ENCODE measurements around the gene GABRR3.

GABRR3 gene

GRCh38 chr3:97954228-97954827 lies 80.8 kb downstream of the GABRR3 start:
- FAIRE-seq, result no peak

DNA sequence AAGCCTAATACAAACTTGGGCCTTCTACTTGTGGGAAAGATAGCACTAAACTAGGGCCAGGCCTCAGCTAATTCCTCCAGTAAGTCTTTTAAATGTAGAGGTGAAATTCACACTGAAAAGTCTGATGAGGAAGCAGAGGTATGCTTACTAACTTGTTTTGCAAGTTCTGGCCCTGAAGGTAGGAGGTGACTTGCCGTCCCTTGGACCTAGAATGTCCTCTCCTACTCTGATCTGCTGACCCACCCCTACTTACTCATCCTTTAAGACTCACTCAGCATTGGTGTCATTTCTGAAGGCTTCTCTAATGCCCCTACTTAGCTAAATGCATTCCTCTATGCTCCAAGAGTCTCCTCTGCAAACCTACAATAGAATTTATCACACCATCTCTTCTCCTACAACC lies 82.2 kb downstream of the GABRR3 start:
- FAIRE-seq, result no peak

DNA sequence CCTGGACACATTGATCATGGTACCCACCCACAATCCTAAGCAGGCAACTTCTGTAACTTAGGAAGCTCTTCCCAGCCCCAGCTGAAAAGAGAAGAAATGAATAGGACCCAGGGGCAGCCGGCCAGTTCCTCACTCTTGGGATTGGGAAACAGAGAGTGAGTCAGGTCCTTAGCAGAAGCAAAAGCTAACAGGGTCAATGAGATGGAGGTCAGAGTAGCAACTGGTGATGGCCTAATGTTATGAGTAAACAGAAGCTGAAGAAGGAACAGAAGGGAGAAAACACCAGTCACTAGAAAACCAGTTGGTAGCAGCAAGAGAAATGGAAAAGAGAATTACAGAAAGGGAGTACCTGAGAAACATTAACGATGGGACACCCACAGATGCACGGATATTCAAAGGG lies 82.8 kb downstream of the GABRR3 start:
- no peak for FAIRE-seq

DNA sequence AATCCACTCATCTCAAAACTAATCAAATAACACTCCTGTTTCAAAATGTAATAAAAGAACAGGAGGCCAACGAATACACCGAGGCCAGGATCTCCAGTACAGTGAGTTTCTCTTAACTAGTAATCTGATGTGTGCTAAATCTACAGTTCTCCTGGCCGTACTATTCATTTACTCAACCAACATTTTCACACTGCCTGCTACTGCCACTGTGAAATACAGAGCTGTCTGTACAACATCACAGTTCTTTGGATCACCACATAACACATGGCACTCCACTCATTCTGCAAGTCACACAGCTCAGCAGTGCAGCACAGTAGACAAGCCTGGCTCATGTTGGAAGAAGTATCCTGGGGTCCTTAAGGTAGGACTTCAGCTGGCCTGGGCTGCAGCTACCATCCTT lies 84.8 kb downstream of the GABRR3 start:
- FAIRE-seq, result no peak

- no peak for FAIRE-seq
Observed at GRCh38 chr3:97949743-97950142, 85.4 kb downstream of the GABRR3 start.

GRCh38 chr3:97949110-97949485 lies 86.0 kb downstream of the GABRR3 start:
- FAIRE-seq, result no peak

DNA sequence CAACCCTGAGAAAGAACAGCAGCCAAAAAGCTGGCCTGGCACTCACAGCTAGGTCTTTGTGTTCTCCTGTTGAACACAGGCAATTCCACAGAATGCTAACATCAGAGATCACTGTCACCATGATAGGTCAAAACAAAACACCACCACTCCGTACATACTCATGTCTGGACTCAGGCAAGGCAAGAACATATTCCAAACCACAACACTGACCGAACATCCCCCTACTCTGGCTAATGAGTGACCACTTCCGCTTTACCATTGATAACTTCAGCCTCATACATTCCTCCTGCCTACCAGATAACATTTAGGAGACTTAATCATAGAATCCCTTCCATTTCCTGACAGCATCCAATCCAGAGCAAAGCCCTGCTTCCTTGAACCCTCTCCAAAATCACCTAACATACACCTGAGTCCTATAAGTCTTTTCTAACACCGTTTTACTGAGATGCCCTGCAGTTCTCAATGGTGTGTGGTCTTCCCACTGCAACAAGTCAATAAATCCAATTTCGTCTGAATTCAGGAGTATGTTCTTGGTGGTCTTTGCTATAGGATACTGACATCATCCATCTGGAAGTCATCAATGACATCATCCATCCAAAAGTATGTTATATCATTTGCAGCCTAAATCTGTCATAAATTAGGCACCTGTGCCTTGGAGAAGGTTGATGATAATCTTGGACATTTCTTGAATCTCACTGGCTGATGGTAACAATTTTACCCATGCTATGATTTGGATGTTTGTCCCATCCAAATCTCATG lies 86.6 kb downstream of the GABRR3 start:
- FAIRE-seq, result no peak

DNA sequence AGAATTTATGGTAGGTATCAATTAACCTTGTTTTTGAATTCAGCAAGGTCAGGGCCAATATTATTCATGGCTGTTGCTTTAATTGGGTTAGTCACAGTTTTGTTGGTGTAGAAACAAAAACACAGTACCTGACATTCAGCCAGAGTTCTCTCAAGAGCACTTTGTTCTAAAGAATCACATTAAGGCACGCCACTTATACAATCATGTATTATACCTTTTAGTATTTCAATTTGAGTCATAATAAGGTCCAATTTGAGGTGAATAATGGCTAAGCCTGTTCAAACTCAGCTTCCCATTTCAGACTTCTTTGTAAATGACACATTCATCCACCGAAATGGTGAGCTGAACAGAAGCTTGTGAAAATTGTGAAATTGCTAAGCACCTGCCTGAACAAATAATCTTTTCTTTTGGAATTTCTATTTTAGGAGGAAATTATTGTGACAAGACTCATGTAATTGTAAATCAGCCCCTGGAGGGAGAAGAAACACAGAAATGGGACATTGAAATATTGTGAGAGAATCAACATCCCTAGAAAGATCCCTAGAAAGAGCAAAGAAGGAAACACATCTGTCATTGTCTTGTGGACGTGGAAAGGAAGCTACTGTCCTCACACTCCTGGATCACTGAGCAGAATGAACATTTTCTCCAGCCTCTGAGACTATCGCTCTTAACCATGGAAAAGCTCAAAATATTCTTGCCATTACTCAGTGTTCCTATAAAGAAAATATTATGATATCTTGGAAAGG lies 92.1 kb downstream of the GABRR3 start:
- no peak for FAIRE-seq

GRCh38 chr3:97940034-97940433 lies 95.1 kb downstream of the GABRR3 start:
- no peak for FAIRE-seq

DNA sequence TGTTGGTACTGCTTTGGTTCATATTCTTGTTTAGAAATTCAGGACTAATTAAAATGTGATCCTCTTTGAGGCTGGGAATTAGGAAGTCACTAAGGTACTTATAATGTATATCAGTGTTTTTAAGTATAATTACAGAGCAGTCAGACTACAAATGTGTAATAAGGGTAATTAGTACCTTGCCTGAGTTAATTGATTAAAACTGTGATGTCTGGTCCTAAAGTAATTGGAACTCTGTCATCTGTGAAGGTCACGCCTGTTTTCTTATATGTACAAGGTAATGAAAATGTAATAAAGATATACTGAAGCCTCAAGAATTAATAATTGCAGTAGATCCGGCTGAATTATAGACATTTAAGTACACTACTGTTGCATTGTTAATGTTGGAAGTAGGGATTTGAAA lies 95.7 kb downstream of the GABRR3 start:
- no peak for FAIRE-seq

DNA sequence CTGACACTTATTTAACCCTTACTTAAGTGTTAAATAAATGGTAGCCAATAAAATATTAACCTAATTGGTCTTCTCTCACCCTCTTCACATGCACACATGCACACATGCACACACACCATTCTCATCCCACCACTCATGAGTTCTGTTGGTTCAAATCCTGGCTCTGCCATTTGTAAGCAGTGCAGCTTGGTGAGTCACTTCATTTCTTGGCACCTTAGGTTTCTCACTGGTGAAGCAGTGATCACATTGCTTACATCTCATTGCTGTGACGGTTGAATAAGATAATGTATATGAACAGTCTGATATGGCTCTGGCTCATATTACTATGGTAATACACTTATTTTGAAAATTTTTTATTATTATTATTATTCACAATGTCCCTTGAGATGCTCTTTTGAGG lies 96.7 kb downstream of the GABRR3 start:
- no peak for FAIRE-seq

- no peak for FAIRE-seq
Observed at GRCh38 chr3:97937205-97937604, 97.9 kb downstream of the GABRR3 start.

- no peak for FAIRE-seq
Observed at GRCh38 chr3:97935842-97936241, 99.3 kb downstream of the GABRR3 start.
